HCT116 (cell line): Measurements from ENCODE around the gene ANKRD24.

ENCODE experiments used
- CTCF ChIP-seq, 3 experiments: fragments of 200-600 bp in 1 of 3; sonication (generic) in 1 of 3; IDR thresholded peaks in 2 of 3; conservative IDR thresholded peaks in 1 of 3; 2 replicates each; pipeline ENCODE4 v1.5.1; 2012 to 2017; ENCODE audit warnings: low read depth in 2 of 3, low read length in 2 of 3, antibody characterized with exemption in 1 of 3, borderline replicate concordance in 1 of 3, control low read depth in 1 of 3, mild to moderate bottlenecking in 1 of 3, mixed read lengths in 1 of 3, mixed run types in 1 of 3, moderate library complexity in 1 of 3; ENCODE audit not compliant: insufficient read depth in 1 of 3
- MAX ChIP-seq: IDR thresholded peaks from 2 replicates; pipeline ENCODE4 v1.6.1; 2012
- POLR2A ChIP-seq: IDR thresholded peaks from 2 replicates; pipeline ENCODE4 v1.7.0; 2011; ENCODE audit warnings: borderline replicate concordance; ENCODE audit not compliant: insufficient read depth, insufficient read length; ENCODE audit errors: extremely low read depth

GRCh38 chr19:4228765-4229178 is 46.3 kb downstream of the ANKRD24 start:
- TF ChIP-seq MAX = no peak
- no peak for TF ChIP-seq POLR2A
- no peak for TF ChIP-seq CTCF (IDR thresholded peaks at IDR 0.05 in 2 of 3, conservative IDR thresholded peaks at IDR 0.05 in 1 of 3; ENCODE audit: borderline replicate concordance in 1 of 3, insufficient read depth in 1 of 3, low read depth in 2 of 3, low read length in 2 of 3)
